H1 (cell line): ENCODE measurements around the gene IL12RB2. TPM values are rescaled to one million over a fixed set of nuclear protein-coding genes. Genes with fewer than 3 reads are reported as not detected.

Experiments used
- CTCF ChIA-PET: fragments of 300-600 bp; sonication (Branson Sonifier 250); formaldehyde crosslinking; loops from one replicate; lab custom pipeline; 2021; ENCODE audit not compliant: partially characterized antibody; lab: Charles Lee
- POLR2A ChIA-PET: fragments of 300-600 bp; sonication (Branson Sonifier 250); formaldehyde crosslinking; loops from one replicate; lab custom pipeline; 2021; ENCODE audit warnings: inconsistent platforms; ENCODE audit not compliant: partially characterized antibody; lab: Charles Lee
- DNase-seq, 2 experiments: peaks; one replicate each; pipeline versions ENCODE4 v3.0.0 to v3.0.0-alpha.2; 2010 to 2022; ENCODE audit warnings: low spot score in 2 of 2, low read depth in 1 of 2, mixed read lengths in 1 of 2
- FAIRE-seq: peaks from 2 replicates; lab custom pipeline; 2011; peaks lifted over from hg19 to GRCh38; lab: Jason Lieb, UNC
- H2AFZ ChIP-seq: 2 replicates; pipeline ENCODE4 v1.8.1; 2012; ENCODE audit warnings: low read length, inconsistent platforms
- H2AK5ac ChIP-seq: 2 replicates; pipeline ENCODE4 v1.6.1; 2013; ENCODE audit warnings: low read depth, low read length
- H2BK120ac ChIP-seq: replicated peaks from 2 replicates; pipeline ENCODE3; 2013; ENCODE audit warnings: low read depth, low read length, inconsistent platforms
- H2BK12ac ChIP-seq: 2 replicates; pipeline ENCODE4 v1.6.1; 2013; ENCODE audit warnings: low read depth, low read length
- H2BK15ac ChIP-seq: 2 replicates; pipeline ENCODE4 v1.6.1; 2013; ENCODE audit warnings: low read length
- H2BK20ac ChIP-seq: 2 replicates; pipeline ENCODE4 v1.6.1; 2013; ENCODE audit warnings: low read length
- H2BK5ac ChIP-seq: 2 replicates; pipeline ENCODE4 v1.6.1; 2013; ENCODE audit warnings: low read depth, low read length
- H3K14ac ChIP-seq: 2 replicates; pipeline ENCODE4 v1.6.1; 2013; ENCODE audit warnings: inconsistent platforms; ENCODE audit not compliant: insufficient read length
- H3K18ac ChIP-seq: 2 replicates; pipeline ENCODE4 v1.6.1; 2013; ENCODE audit warnings: low read length; ENCODE audit errors: extremely low read depth
- H3K23ac ChIP-seq: 2 replicates; pipeline ENCODE4 v1.6.1; 2013; ENCODE audit warnings: inconsistent platforms; ENCODE audit not compliant: insufficient read length
- H3K23me2 ChIP-seq: 2 replicates; pipeline ENCODE4 v1.6.1; 2013; ENCODE audit warnings: low read depth, low read length
- H3K27ac ChIP-seq: 2 replicates; pipeline ENCODE4 v1.6.1; 2011; ENCODE audit warnings: low read depth, low read length, inconsistent platforms
- H3K27me3 ChIP-seq, 4 experiments: replicated peaks in 1 of 4; 1 replicate in 1 of 4; 2 replicates in 3 of 4; pipeline versions ENCODE4 v1.6.1 to v1.8.1; 2011 to 2013; ENCODE audit warnings: low read length in 3 of 4, mild to moderate bottlenecking in 3 of 4, inconsistent platforms in 2 of 4, mixed read lengths in 2 of 4, moderate library complexity in 1 of 4; ENCODE audit not compliant: control insufficient read depth in 3 of 4, insufficient read depth in 3 of 4; ENCODE audit errors: extremely low read depth in 1 of 4
- H3K36me3 ChIP-seq, 4 experiments: 2 replicates each; pipeline versions ENCODE4 v1.6.1 to v1.8.1; 2011 to 2013; ENCODE audit warnings: mild to moderate bottlenecking in 4 of 4, low read length in 3 of 4, moderate library complexity in 2 of 4, control low read depth in 1 of 4, inconsistent platforms in 1 of 4; ENCODE audit not compliant: insufficient read depth in 4 of 4, control insufficient read depth in 2 of 4
- H3K4ac ChIP-seq: replicated peaks from 2 replicates; pipeline ENCODE3; 2013; ENCODE audit warnings: low read length, low read depth, mixed read lengths, inconsistent platforms; ENCODE audit not compliant: insufficient read length
- H3K4me1 ChIP-seq, 4 experiments: replicated peaks in 1 of 4; 1 replicate in 1 of 4; 2 replicates in 3 of 4; pipeline versions ENCODE4 v1.6.1 to v1.8.1; 2011 to 2013; ENCODE audit warnings: low read length in 3 of 4, inconsistent platforms in 2 of 4, mixed read lengths in 1 of 4; ENCODE audit not compliant: insufficient read depth in 4 of 4, control insufficient read depth in 3 of 4
- H3K4me2 ChIP-seq, 2 experiments: 2 replicates each; pipeline versions ENCODE4 v1.6.1 to v1.8.1; 2011 to 2013; ENCODE audit warnings: low read depth in 2 of 2, low read length in 2 of 2, control low read depth in 1 of 2, inconsistent platforms in 1 of 2, mild to moderate bottlenecking in 1 of 2; ENCODE audit not compliant: insufficient read depth in 1 of 2
- H3K4me3 ChIP-seq, 4 experiments: fragments of 200-600, 300-600 bp in 1 of 4; sonication (generic), shearing (Covaris generic), sonication (Bioruptor Twin) in 1 of 4; 2 replicates each; pipeline versions ENCODE4 v1.5.1 to v1.8.1; 2011 to 2016; ENCODE audit warnings: low read length in 4 of 4, low read depth in 3 of 4, control low read depth in 2 of 4, inconsistent platforms in 2 of 4, mild to moderate bottlenecking in 2 of 4, mixed read lengths in 1 of 4, moderate library complexity in 1 of 4; ENCODE audit not compliant: insufficient read depth in 2 of 4; ENCODE audit errors: extremely low read depth in 1 of 4
- H3K56ac ChIP-seq: replicated peaks from 2 replicates; pipeline ENCODE3; 2013; ENCODE audit warnings: low read depth, mild to moderate bottlenecking, mixed read lengths, low read length, inconsistent platforms; ENCODE audit not compliant: insufficient read length
- H3K79me1 ChIP-seq: 2 replicates; pipeline ENCODE4 v1.6.1; 2013; ENCODE audit warnings: low read depth, low read length, control low read depth
- H3K79me2 ChIP-seq, 2 experiments: 2 replicates each; pipeline versions ENCODE4 v1.6.1 to v1.8.1; 2012 to 2013; ENCODE audit warnings: low read length in 2 of 2, mild to moderate bottlenecking in 2 of 2, inconsistent platforms in 1 of 2; ENCODE audit not compliant: insufficient read depth in 2 of 2, control insufficient read depth in 1 of 2
- H3K9ac ChIP-seq, 4 experiments: replicated peaks in 1 of 4; 1 replicate in 1 of 4; 2 replicates in 3 of 4; pipeline versions ENCODE4 v1.6.1 to v1.8.1; 2011 to 2013; ENCODE audit warnings: low read depth in 3 of 4, low read length in 3 of 4, control low read depth in 2 of 4, mild to moderate bottlenecking in 2 of 4, moderate library complexity in 2 of 4, inconsistent platforms in 1 of 4; ENCODE audit errors: extremely low read depth in 1 of 4
- H3K9me3 ChIP-seq, 2 experiments: 2 replicates each; pipeline versions ENCODE4 v1.6.1 to v1.8.1; 2012 to 2013; ENCODE audit warnings: mild to moderate bottlenecking in 2 of 2, moderate library complexity in 2 of 2, control low read depth in 1 of 2, inconsistent platforms in 1 of 2, low read depth in 1 of 2, low read length in 1 of 2, mixed read lengths in 1 of 2; ENCODE audit not compliant: insufficient read depth in 2 of 2
- H4K20me1 ChIP-seq, 2 experiments: replicated peaks in 1 of 2; 2 replicates each; pipeline versions ENCODE3 to v1.8.1; 2011 to 2013; ENCODE audit warnings: inconsistent platforms in 2 of 2, low read length in 2 of 2, mild to moderate bottlenecking in 1 of 2; ENCODE audit not compliant: insufficient read depth in 2 of 2, control insufficient read depth in 1 of 2
- H4K5ac ChIP-seq: 2 replicates; pipeline ENCODE4 v1.6.1; 2013; ENCODE audit warnings: low read length, low read depth, mixed read lengths, inconsistent platforms; ENCODE audit not compliant: insufficient read length
- H4K8ac ChIP-seq: 2 replicates; pipeline ENCODE4 v1.8.0; 2013; ENCODE audit warnings: mild to moderate bottlenecking, moderate library complexity, low read length, inconsistent platforms; ENCODE audit not compliant: insufficient read depth; ENCODE audit errors: extremely low read depth
- H4K91ac ChIP-seq: replicated peaks from 2 replicates; pipeline ENCODE3; 2013; ENCODE audit warnings: low read length, mixed read lengths, inconsistent platforms; ENCODE audit not compliant: insufficient read length
- BRCA1 ChIP-seq: IDR thresholded peaks from 2 replicates; pipeline ENCODE4 v1.6.1; 2012; ENCODE audit warnings: low read depth, low read length, improper control_type of control experiment
- CBX5 ChIP-seq: fragments of 300-800, 300-1000 bp; sonication (generic); IDR thresholded peaks from 2 replicates; pipeline ENCODE4 v1.7.1; 2016; ENCODE audit warnings: antibody characterized with exemption, low read length, low read depth
- ZNF274 ChIP-seq: IDR thresholded peaks from 2 replicates; pipeline ENCODE4 v1.7.0; 2012; ENCODE audit warnings: low read length, borderline replicate concordance; ENCODE audit errors: extremely low read depth
- WGBS, 2 experiments: shearing (Covaris generic) in 1 of 2; methylation state at CpG; one replicate each; pipeline versions ENCODE4 v1.1.6 to v1.1.7; 2013 to 2015; ENCODE audit warnings: low lambda C conversion rate in 2 of 2, mixed read lengths in 2 of 2, inconsistent platforms in 1 of 2, low coverage in 1 of 2, missing lambda C conversion rate in 1 of 2; ENCODE audit not compliant: insufficient replicate concordance in 2 of 2, insufficient coverage in 1 of 2, insufficient read length in 1 of 2; ENCODE audit errors: extremely low coverage in 1 of 2, missing lambda C conversion rate in 1 of 2; 5-methylcytosine and 5-hydroxymethylcytosine counted together
- polyA plus RNA-seq, 7 experiments: library from polyadenylated mRNA; depleted of rRNA in 3 of 7; stranded (reverse) in 5 of 7; unstranded in 2 of 7; fragments of >200 nt in 5 of 7; fragments of 200-250 nt in 2 of 7; gene quantifications; 1 replicate in 5 of 7; 2 replicates in 1 of 7; 4 replicates in 1 of 7; pipeline versions ENCODE4 v1.2.1 to v1.2.3, GENCODE V29; 2011 to 2013; ENCODE audit warnings: missing spikeins in 2 of 7, mixed read lengths in 2 of 7
- total RNA-seq: library from RNA; stranded (reverse); fragmentation: NEBNext Ultra II Directional; extraction: Animal tissue kit (Norgen Biotek cat#: 25700); gene quantifications from 2 replicates; pipeline ENCODE4 v1.2.1, GENCODE V29; 2021

IL12RB2 gene
- total and polyA plus RNA-seq, 2 of the 8 experiments (the other 6 are each of a cell fraction or from before 2014, with no cell fraction given) = 1.4 TPM

- Histone ChIP-seq H3K27ac (no peak overlapping the region), H4K5ac (no peak overlapping the region), H3K27me3 (no peaks in the 10 kb centered on the region), H2BK12ac (no peak overlapping the region), H2AK5ac (no peak overlapping the region), H3K23me2 (no peaks in the 10 kb centered on the region), H4K8ac (no peak overlapping the region), H3K56ac (no peak overlapping the region), H3K4me2 (no peak overlapping the region), H2BK20ac (no peak overlapping the region), H2BK120ac (no peak overlapping the region), H3K36me3 (no peaks in the 10 kb centered on the region), H3K18ac (no peak overlapping the region), H3K9ac (no peak overlapping the region), H2AFZ (no peak overlapping the region), H3K4ac (no peak overlapping the region), H3K14ac (no peak overlapping the region), H4K20me1 (no peaks in the 10 kb centered on the region), H4K91ac (no peak overlapping the region), H3K9me3 (no peaks in the 10 kb centered on the region), H2BK5ac (no peak overlapping the region), H3K4me3 (no peak overlapping the region), H3K4me1 (peaks cover 0 to 8% (median 1%) of the 10 kb centered on the region in 4 experiments; a peak in 3 of 7 replicates), H2BK15ac (no peak overlapping the region), H3K79me1 (no peaks in the 10 kb centered on the region), H3K23ac (no peak overlapping the region), H3K79me2 (peaks cover 0 to 3% of the 10 kb centered on the region in 2 experiments; a peak in 1 of 4 replicates)
- no peak for FAIRE-seq
- WGBS, 2 experiments = 94% methylated on average over 4 of the region's 4 CpGs; no CpG with 5 or more reads in 1 of the 2 experiments
- no peak for DNase-seq
- POLR2A ChIA-PET = interaction anchor here (1.2 kb wide), 2 partner anchors 23 to 55 kb away, joined by 3 to 4 read pairs; no protein-coding TSS in a partner anchor
- CTCF ChIA-PET = interaction anchor here (0.7 to 1.4 kb wide), 8 partner anchors 21 to 100 kb away, joined by 3 to 5 read pairs (median 3); no protein-coding TSS in a partner anchor
- TF ChIP-seq BRCA1 = no peak
- TF ChIP-seq CBX5 = no peak
- TF ChIP-seq ZNF274 = no peak
- TF ChIP-seq, all 59 proteins: peak for 0
Observed at GRCh38 chr1:67436511-67437055, 128.9 kb downstream of the IL12RB2 start.
